K562 (cell line): ENCODE data around the gene GALNS. TPM values are rescaled to one million over a fixed set of nuclear protein-coding genes. Genes with fewer than 3 reads are reported as not detected.

Experiments used
- HNRNPLL ChIP-seq: fragments of 200-400 bp; formaldehyde crosslinking; IDR thresholded peaks from 2 replicates; pipeline ENCODE4 v1.6.1; 2017; ENCODE audit warnings: low read length, low read depth, mild to moderate bottlenecking; ENCODE audit not compliant: poor library complexity, severe bottlenecking
- MED1 ChIP-seq: sonication (generic); formaldehyde crosslinking; IDR thresholded peaks from 2 replicates; pipeline ENCODE4 v1.8.1; 2023; ENCODE audit warnings: missing genetic modification reagents, borderline replicate concordance
- PCBP2 ChIP-seq: fragments of 200-400 bp; formaldehyde crosslinking; IDR thresholded peaks from 2 replicates; pipeline ENCODE4 v1.6.1; 2018; ENCODE audit warnings: low read length, low read depth, mild to moderate bottlenecking, moderate library complexity; ENCODE audit not compliant: poor library complexity, severe bottlenecking
- SMARCB1 ChIP-seq: IDR thresholded peaks from 2 replicates; pipeline ENCODE4 v1.6.1; 2011; ENCODE audit warnings: improper control_type of control experiment, low read depth; ENCODE audit not compliant: insufficient read length
- polyA plus RNA-seq, 8 experiments: library from polyadenylated mRNA; depleted of rRNA in 4 of 8; stranded (reverse) in 5 of 8; unstranded in 3 of 8; fragments of >200 nt; fragmentation: Nextera tagmentation in 2 of 8; fragmentation: Illumina TruSeq in 1 of 8; extraction: Ambion mirVana in 2 of 8; extraction: Trizol in 1 of 8; gene quantifications; 2 replicates each; pipeline versions ENCODE4 v1.2.1 to v1.2.3, GENCODE V29; 2011 to 2014; ENCODE audit warnings: inconsistent platforms in 1 of 8, missing spikeins in 1 of 8
- total RNA-seq, 7 experiments: library from RNA; depleted of rRNA in 6 of 7; stranded (reverse); fragments of >200 nt in 6 of 7; fragmentation: Illumina TruSeq in 2 of 7; extraction: Trizol in 2 of 7; gene quantifications; 2 replicates each; pipeline versions ENCODE4 v1.2.1 to v1.2.3, GENCODE V29; 2011 to 2021; ENCODE audit warnings: low replicate concordance in 1 of 7
- TF ChIP-seq, protein P1 (sequence below), 2 experiments: fragments of 450-650 bp; IDR thresholded peaks; 2 replicates each; pipeline ENCODE4 v1.6.1; 2016; ENCODE audit warnings: mild to moderate bottlenecking in 2 of 2, borderline replicate concordance in 1 of 2, low read depth in 1 of 2, moderate library complexity in 1 of 2
- TF ChIP-seq, protein P2 (sequence below): sonication (generic); formaldehyde crosslinking; IDR thresholded peaks from 2 replicates; pipeline ENCODE4 v1.8.0; 2022; ENCODE audit warnings: mild to moderate bottlenecking, missing genetic modification reagents
- TF ChIP-seq, protein P3 (sequence below), 2 experiments: IDR thresholded peaks; 2 replicates each; pipeline ENCODE4 v1.6.1; 2012; ENCODE audit warnings: improper control_type of control experiment in 2 of 2, low read depth in 2 of 2, low read length in 2 of 2, borderline replicate concordance in 1 of 2
- TF ChIP-seq, protein P4 (sequence below), 2 experiments: fragments of 150-350 bp in 1 of 2; IDR thresholded peaks; 2 replicates each; pipeline ENCODE4 v1.6.1; 2012 to 2016; ENCODE audit warnings: low read depth in 2 of 2, low read length in 2 of 2, mild to moderate bottlenecking in 1 of 2, moderate library complexity in 1 of 2

Gene GALNS
- total and polyA plus RNA-seq, 9 of the 15 experiments (the other 6 are each of a cell fraction or from before 2014, with no cell fraction given): 0.38 to 13.2 (median 4.3) TPM

DNA sequence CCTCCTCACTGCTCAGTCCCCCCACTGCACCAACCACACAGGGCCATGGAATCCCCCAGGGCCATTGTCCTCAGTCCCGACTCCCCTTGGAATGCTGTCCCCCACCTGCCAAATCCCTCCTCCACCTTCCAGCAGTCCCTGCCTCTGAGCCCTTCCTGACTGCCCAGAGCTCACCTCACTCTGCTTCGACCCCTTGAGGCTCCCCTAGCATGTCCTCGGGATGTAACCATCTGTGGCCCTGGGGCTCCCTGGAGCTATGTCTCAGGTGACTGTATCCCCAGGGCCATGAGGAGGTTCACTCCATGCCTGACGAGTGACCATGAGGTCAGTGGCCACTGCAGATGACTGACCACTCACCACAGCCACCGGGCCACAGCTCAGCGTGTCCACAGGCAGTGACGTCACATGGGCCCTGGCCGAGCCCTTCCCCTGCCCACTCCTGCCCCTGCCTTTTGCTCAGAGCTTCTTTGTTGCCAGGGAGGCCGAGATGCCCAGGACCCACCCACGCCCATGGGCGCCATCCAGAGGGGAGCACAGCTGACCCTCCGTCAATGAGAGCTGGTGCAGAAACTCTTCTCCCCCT lies 64.0 kb downstream of the GALNS start (continued):
- TF ChIP-seq, protein P1, sequence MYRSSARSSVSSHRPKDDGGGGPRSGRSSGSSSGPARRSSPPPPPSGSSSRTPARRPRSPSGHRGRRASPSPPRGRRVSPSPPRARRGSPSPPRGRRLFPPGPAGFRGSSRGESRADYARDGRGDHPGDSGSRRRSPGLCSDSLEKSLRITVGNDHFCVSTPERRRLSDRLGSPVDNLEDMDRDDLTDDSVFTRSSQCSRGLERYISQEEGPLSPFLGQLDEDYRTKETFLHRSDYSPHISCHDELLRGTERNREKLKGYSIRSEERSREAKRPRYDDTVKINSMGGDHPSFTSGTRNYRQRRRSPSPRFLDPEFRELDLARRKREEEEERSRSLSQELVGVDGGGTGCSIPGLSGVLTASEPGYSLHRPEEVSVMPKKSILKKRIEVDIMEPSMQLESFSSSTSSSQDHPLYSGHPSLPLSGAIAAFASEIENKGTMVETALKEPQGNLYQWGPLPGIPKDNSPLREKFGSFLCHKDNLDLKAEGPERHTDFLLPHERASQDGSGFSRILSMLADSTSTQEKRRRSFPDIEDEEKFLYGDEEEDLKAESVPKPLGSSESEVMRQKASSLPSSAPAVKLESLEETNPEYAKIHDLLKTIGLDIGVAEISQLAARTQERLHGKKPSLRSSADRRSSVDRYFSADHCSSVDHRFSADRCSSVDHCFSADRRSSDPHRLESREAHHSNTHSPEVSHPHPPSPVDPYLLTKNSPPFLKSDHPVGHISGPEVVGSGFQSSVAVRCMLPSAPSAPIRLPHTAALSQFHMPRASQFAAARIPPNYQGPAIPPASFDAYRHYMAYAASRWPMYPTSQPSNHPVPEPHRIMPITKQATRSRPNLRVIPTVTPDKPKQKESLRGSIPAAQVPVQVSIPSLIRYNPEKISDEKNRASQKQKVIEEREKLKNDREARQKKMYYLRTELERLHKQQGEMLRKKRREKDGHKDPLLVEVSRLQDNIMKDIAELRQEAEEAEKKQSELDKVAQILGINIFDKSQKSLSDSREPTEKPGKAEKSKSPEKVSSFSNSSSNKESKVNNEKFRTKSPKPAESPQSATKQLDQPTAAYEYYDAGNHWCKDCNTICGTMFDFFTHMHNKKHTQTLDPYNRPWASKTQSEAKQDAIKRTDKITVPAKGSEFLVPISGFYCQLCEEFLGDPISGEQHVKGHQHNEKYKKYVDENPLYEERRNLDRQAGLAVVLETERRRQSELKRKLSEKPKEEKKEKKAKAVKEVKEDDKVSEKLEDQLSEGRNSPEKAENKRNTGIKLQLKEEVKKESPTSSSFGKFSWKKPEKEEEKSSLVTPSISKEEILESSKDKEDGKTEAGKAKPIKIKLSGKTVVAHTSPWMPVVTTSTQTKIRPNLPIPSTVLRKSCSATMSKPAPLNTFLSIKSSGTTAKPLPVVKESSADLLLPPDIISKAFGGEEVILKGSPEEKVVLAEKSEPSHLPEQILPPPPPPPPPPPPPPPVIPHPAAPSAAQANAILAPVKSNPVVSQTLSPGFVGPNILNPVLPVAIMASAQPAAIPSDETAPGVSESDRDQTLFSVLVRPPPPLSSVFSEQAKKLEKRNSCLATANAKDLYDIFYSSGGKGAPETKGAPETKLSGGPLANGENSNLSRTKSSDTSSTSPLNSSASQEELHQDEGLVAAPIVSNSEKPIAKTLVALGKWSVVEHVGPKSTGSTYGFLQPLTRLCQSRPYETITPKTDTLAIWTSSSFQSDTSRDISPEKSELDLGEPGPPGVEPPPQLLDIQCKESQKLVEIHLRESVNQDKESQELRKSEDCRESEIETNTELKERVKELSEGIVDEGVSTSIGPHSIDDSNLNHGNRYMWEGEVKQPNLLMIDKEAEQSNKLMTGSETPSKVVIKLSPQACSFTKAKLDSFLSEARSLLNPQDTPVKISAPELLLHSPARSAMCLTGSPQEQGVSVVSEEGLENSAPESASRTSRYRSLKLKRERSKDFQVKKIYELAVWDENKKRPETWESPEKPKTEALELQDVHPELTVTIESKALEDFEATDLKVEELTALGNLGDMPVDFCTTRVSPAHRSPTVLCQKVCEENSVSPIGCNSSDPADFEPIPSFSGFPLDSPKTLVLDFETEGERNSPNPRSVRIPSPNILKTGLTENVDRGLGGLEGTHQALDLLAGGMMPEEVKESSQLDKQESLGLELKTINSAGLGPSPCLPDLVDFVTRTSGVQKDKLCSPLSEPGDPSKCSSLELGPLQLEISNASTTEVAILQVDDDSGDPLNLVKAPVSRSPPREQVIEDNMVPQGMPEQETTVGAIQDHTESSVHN (IDR thresholded peaks at IDR 0.05; ENCODE audit: borderline replicate concordance in 1 of 2, low read depth in 1 of 2): no peak
- TF ChIP-seq SMARCB1 (no peak), PCBP2 (no peak), HNRNPLL (no peak), MED1 (CRISPR knock-in tag) (no peak)
- TF ChIP-seq, protein P2, sequence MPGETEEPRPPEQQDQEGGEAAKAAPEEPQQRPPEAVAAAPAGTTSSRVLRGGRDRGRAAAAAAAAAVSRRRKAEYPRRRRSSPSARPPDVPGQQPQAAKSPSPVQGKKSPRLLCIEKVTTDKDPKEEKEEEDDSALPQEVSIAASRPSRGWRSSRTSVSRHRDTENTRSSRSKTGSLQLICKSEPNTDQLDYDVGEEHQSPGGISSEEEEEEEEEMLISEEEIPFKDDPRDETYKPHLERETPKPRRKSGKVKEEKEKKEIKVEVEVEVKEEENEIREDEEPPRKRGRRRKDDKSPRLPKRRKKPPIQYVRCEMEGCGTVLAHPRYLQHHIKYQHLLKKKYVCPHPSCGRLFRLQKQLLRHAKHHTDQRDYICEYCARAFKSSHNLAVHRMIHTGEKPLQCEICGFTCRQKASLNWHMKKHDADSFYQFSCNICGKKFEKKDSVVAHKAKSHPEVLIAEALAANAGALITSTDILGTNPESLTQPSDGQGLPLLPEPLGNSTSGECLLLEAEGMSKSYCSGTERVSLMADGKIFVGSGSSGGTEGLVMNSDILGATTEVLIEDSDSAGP: no peak
- TF ChIP-seq, protein P3, sequence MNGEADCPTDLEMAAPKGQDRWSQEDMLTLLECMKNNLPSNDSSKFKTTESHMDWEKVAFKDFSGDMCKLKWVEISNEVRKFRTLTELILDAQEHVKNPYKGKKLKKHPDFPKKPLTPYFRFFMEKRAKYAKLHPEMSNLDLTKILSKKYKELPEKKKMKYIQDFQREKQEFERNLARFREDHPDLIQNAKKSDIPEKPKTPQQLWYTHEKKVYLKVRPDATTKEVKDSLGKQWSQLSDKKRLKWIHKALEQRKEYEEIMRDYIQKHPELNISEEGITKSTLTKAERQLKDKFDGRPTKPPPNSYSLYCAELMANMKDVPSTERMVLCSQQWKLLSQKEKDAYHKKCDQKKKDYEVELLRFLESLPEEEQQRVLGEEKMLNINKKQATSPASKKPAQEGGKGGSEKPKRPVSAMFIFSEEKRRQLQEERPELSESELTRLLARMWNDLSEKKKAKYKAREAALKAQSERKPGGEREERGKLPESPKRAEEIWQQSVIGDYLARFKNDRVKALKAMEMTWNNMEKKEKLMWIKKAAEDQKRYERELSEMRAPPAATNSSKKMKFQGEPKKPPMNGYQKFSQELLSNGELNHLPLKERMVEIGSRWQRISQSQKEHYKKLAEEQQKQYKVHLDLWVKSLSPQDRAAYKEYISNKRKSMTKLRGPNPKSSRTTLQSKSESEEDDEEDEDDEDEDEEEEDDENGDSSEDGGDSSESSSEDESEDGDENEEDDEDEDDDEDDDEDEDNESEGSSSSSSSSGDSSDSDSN (IDR thresholded peaks at IDR 0.05; ENCODE audit: borderline replicate concordance in 1 of 2, low read depth in 2 of 2, low read length in 2 of 2): no peak
- TF ChIP-seq, protein P4, sequence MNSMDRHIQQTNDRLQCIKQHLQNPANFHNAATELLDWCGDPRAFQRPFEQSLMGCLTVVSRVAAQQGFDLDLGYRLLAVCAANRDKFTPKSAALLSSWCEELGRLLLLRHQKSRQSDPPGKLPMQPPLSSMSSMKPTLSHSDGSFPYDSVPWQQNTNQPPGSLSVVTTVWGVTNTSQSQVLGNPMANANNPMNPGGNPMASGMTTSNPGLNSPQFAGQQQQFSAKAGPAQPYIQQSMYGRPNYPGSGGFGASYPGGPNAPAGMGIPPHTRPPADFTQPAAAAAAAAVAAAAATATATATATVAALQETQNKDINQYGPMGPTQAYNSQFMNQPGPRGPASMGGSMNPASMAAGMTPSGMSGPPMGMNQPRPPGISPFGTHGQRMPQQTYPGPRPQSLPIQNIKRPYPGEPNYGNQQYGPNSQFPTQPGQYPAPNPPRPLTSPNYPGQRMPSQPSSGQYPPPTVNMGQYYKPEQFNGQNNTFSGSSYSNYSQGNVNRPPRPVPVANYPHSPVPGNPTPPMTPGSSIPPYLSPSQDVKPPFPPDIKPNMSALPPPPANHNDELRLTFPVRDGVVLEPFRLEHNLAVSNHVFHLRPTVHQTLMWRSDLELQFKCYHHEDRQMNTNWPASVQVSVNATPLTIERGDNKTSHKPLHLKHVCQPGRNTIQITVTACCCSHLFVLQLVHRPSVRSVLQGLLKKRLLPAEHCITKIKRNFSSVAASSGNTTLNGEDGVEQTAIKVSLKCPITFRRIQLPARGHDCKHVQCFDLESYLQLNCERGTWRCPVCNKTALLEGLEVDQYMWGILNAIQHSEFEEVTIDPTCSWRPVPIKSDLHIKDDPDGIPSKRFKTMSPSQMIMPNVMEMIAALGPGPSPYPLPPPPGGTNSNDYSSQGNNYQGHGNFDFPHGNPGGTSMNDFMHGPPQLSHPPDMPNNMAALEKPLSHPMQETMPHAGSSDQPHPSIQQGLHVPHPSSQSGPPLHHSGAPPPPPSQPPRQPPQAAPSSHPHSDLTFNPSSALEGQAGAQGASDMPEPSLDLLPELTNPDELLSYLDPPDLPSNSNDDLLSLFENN (IDR thresholded peaks at IDR 0.05; ENCODE audit: low read depth in 2 of 2, low read length in 2 of 2): no peak
